ENCODE data around the gene DYNC1I1.
"Not testable (repeated sequence)": the region's sequence is repeated elsewhere in the genome, so short reads cannot be mapped to it uniquely, and the experiment has no call there.

DYNC1I1 gene

DNA sequence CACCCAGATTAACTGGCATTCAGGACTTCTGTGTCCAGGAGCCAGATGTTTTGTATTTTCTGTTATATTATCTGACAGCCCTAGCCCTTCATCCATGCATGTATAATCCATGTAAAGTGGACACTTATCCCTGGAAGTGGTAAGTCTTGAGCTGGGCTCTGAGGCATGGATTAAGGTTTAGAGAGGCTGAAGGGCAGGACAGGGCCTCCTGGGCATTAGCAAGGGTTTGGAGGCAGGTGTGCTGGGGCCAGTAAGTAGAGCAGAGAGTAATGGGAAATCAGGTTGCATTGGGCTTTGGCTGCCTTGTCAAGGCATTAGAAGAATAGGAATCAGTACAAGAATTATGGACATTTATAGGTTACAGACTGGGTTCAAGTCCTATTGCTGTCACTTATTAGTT, 138.0 kb downstream of the DYNC1I1 start:
- DNase-seq (ENCODE audit: low read depth) = no peak

DNA sequence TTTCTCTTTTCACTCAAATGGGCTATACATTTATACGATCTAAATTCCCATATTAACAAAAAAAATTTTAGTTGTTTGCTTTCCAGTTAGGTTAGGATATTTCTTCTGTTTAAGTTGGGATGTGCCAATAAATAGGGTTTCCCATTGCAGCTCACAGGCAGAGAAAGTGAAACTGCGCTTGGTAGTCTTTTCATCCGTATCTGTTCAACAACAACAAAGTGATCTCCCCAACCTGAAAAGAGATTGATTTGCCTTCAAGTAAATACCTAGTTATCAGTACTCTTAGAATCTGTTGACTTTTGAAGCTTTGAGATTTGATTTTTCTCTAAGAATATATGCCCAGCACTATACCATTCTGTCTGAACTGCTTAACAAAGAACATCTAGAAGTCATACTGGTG, 143.4 kb downstream of the DYNC1I1 start:
- no peak for DNase-seq (ENCODE audit: low read depth)

DNA sequence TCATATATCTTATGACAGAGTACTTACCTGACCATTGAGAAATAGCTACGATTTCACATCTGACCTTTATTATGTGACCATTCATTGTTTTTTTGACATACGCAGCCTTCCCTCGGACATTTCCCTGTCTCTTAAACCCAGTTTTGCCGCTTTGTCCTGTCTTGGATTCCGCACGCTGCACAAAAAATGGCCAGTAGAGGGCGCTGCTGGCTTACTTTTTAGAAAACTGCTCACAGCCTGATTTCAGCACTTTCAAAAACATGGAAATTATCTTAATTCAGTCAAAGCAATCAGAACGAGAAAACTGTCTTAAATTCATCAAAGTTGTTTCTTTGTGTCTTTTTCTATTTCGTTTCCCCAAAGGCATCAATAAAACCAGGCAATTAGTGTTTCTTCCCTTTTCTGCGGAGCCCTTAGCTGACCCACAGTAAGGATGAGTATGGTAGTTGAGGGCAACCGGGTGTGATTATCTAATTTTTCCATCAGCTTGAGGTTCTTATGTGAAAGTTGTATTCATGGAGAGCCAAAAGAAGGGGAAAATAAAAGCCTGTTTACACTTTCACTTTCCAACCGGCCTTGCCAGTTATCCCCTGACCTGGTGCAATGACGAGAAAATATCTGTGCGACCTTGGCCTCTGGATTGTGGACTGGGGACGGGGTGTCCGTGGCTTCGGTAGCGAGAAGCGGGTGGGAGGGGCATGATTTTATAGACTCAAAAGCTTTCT, 144.4 kb downstream of the DYNC1I1 start:
- DNase-seq (ENCODE audit: low read depth) = peak; percentile 52

DNA sequence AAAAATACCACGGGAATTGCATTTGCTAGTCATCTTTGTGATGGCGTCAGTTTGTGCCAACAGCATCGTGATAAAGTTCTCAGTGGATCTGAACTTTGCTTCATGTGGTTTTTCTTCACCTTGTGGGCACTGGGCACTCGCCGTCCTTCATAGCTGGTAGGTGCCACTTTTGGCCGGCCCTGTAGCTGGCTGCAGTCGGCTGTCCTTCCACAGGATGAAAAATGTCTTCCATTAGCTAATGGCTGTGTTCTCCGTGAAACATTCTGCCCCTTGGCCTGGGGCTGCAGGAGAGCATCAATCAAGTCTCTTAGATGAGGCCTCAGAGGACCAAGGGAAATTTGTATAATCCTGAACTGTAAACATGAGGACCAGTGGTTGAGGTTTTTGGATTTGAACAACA, 145.3 kb downstream of the DYNC1I1 start:
- no peak for DNase-seq (ENCODE audit: low read depth)

DNA sequence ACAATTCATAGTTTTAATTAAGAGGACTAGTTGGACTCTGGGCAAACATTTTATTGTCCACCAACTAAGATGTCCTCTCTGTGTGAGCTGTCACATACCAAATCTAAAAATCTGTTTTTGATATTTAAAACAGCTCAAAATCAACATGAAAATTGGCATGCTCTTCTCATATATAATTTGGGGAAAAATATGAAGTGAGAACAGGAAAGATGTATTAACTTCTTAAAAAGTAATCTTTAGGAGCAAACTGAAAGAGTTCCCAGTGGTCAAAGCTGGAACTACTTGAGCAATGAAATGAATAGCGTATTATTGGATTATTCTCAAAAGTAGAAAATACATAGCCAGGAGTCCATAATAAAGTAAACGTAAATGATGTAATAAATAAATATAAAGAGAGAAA, 147.2 kb downstream of the DYNC1I1 start:
- DNase-seq (ENCODE audit: low read depth) = no peak

DNA sequence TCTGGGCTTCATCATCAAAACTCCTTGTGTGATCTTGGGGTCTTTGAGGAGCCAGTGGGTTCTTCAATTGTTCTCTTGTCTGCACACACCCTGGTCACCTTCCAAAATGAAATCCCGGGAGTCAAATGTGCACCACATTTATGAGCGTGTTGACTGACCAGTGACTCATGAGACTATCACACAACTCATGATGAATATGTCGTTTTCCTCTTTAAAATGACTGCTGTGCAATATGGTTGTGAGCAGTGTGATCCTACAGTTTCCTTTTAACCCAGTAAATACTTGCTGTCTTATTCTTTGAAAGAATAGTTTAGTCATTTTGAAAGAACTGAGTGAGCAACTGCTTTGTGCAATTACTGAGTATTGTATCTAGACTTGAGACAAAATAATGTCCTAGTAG, 149.2 kb downstream of the DYNC1I1 start:
- no peak for DNase-seq (ENCODE audit: low read depth)

DNA sequence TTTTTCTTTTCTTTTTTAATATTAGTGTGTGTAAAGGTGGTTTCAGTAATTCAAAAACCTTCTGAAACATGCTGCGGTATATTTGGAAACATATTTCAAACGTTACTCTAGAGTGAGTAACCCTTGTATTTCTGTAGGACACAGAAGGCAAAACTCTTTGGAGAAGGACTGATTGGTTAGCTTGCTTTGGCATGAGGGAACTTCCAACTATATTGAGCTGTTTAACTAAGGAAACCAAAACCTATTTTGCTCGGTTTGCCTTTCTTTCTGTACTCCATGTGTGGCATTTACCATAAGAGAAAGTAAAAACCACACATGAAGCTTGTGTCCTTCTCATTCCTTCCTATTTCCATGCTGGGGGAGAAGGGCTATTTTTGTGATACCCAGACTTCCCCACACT, 149.8 kb downstream of the DYNC1I1 start:
- no peak for DNase-seq (ENCODE audit: low read depth)

DNA sequence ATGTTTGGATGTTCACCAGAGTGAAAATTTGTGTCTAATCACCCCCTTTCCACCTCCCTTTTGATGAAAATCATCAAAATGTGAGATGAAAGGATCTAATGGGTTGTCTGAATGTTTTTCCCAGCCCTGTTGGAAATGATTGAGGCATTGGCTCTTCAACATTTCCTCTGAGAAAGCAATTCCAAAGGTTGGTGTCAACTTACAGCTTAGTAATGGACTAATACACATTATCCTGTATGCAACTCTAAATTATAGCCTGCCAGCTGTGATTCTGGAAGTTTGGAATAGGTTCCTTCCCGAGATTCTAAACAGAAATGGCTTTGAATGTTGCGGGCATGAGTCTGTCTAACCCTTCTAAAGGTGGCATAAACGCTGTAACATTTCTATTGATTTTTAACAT, 152.9 kb downstream of the DYNC1I1 start:
- DNase-seq (ENCODE audit: low read depth) = no peak

DNA sequence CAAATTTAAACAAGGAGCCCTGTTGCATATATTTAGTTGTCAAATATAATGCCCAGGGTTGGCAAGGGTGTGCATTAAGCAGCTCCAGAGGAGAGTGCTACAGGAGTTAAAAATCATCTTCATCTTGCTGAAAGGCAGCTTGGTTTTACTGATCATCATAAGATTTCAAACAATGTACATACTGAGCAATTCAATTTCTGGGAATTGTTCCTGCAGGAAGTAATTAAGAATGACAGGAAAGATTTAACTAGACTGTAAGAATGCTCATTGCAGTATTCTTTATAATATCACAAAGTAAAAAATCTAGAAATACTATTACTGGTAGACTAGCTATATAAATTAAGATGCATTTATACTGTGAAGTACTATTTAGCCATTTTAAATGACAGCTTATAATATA, 153.6 kb downstream of the DYNC1I1 start:
- no peak for DNase-seq (ENCODE audit: low read depth)

DNA sequence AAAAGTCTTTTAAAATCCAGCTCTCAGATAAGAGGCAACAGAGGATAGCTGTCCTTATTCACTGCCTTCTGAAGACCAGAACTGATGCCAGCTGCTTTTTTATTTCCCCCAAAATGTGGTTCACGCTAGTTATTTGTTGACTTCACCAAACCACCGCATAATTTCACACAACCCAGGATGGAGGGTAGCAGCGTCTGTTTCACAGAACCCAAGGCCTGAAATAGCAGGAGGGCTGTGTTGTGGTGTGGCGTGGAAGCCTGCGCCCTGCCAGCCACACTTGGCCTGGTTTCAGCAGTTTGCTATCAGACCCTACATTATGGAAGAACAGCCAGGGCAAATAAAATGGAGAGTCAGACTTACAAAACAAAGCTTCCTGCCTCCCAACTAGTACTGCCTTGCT, 155.4 kb downstream of the DYNC1I1 start:
- no peak for DNase-seq (ENCODE audit: low read depth)

DNA sequence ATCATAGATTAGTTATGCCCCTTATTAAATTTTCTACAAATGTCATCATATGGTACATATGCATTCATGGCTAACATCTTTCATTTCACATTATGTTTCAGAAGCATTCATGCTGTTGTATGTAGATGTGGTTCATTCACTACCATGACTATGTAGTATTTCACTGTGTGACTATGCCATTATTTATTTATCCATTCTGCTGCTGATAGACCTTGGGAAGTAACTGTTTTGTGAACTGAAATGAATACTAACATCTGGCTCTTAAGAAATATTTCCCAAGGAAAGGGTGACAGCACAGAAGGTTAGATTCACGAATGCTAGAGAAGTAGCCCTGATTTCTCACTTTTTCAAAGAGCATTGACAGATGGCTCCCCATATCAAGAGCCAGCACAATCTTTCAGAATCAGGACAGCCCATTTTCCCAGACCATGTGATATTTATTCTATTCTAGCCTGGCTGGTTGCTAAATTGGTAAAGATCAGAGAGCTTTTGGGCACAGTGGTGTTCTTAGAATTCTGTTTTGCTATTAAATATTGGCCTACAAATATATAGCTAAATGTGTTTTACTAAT, 157.4 kb downstream of the DYNC1I1 start:
- DNase-seq (ENCODE audit: low read depth) = no peak

DNA sequence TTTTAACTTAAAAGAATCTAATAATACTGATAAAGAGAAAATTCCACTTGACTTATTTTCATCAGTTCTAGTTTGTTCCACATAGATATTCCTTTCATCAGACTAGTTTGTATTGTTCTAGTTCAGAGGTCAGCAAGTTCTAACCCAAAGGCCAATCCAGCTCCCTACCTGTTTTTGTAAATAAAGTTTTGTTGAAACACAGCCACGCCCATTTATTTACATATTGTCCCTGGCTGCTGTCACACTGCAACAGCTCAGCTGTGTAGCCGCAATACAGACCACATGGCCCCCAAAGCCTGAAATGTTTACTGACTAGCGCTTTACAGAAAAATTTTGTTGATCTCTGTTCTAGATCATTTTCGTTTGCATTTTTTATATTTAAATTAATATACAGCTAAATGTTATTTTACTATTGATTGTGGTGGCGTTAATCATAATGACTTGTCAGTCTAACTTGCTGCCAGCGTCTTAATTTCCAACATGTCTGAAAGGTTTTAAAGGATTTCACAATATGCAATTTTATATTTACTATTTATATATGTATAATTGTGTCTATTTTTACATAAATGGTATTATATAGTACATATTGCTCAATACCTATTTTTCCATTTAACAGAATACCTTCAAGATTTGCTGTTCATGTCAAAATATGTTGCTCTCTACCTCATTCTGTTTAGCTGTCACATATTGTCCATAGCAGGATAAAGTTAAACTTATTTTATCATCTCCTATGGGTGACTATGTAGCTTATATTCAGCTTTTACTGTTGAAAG, 159.3 kb downstream of the DYNC1I1 start:
- no peak for DNase-seq (ENCODE audit: low read depth)

DNA sequence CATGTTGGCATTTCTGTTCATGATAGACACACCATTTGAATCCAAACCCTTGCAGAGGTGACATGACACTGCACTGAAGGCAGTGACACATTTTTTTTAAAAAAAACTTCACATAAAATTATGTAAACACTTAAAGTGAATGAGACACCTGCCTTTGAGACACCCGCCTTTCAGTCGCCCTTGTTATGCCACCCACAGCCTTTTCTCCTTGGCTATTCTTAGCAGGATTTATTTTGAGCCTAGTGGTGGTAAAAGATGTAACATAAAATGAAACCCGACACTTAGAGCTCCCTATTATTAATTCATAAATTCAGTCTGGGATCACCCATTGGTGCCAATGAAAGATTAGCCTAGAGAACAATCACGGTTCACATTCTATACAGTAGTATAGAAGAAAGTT, 161.3 kb downstream of the DYNC1I1 start:
- no peak for DNase-seq (ENCODE audit: low read depth)

DNA sequence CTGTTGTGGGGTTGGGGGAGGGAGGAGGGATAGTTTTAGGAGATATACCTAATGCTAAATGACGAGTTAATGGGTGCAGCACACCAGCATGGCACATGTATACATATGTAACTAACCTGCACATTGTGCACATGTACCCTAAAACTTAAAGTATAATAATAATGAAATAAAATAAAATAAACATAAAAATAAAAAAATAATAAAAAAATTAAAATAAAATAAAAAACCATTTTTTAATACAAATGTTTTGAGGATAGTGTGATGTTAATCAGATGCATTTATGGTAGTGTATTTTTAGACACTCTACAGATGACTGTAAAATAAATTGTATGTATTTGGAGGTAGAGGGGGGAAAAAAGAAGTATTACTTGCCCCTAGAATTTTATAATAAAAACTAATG, 172.5 kb downstream of the DYNC1I1 start:
- DNase-seq (ENCODE audit: low read depth) = not testable (repeated sequence)

DNA sequence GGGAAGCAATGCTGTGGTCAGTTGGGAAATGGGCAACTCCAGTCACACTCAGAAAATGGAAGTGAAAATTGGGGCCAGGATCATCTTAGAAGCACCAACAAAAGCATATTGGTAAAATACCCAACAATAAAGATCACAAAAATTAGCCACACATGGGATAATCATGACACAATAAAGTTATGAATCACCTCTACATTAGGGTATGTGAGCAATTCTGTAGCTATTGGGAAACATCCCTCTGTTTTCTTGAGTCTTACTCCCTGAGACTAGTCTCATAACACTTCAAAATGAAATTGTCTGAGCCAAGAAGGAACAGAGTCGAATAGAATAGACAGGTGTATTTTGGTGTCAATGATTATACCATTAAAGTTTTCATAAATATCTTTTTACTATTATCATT, 178.3 kb downstream of the DYNC1I1 start:
- DNase-seq (ENCODE audit: low read depth) = no peak

DNA sequence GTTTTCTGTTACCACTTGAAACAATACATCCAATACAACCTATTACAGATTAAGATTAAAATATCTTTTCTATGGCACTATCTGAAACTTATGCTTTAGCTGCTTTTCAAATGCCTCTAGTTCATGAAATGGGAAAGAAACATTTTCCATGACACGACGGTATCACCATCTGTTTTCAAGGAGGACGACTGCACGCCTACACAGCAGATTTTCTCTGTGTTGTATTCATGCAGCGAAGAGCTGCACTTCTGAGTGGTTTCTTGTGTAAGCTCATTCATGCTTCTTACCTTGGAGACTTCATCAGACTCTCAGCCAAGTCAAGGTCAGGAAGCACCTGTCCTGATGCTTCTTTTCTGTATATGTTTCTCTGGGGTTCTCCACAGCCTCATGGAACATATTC, 179.2 kb downstream of the DYNC1I1 start:
- DNase-seq (ENCODE audit: low read depth) = no peak

DNA sequence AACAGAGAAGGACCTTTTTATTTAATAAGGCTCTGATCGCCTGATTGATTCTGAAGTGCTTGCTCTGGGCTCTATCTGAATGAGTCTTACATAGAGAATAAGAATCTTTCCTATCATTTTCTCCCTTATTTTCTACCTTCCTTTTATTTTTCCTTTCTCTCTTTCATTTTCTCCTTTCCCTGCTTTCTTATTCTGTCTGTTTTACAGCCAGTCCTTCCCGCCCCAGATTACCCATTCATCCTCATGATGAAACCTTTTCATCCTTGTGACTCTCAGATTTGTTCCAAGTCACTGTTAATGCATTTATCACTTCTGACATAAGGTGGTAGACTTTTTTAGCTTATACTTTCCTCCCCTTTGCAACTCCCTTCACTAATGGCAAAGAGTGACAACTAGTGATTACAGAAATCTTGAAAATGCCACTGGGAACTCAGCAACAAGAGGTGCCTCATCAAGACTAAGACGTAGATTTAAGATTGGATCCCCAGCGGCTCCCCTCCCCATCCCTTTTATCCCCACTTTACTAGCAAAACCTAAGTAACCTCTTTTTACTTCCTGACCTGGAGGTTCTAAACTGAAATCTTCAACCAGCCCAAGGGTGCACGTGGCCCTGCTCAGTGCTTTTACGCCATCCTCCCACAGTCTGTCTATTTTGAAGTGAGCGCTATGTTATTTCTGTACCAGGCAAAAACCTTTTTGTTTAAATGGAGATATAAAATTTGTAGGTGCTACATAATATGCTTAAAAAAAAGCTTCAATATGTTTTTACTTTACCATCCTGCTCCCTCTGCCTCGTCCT, 179.8 kb downstream of the DYNC1I1 start:
- no peak for DNase-seq (ENCODE audit: low read depth)

DNA sequence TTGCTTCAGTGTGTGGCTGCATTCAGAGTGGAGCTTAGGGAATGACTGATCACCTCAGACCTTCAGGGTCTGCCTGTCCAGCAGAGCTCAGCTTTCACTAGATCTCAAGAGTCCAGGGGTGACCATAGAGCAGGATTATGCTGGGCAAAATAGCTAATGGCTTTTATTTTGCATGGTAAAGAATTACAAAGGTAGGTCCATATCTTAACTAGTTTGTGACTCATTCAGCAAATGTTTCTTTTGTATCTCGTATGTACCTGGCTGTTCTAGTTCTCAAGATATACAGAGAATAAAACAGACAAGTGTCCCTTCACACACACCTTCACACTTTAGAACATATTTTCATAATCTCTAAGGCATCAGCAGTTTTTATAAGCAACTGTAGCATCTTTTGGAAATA, 180.5 kb downstream of the DYNC1I1 start:
- DNase-seq (ENCODE audit: low read depth) = no peak

DNA sequence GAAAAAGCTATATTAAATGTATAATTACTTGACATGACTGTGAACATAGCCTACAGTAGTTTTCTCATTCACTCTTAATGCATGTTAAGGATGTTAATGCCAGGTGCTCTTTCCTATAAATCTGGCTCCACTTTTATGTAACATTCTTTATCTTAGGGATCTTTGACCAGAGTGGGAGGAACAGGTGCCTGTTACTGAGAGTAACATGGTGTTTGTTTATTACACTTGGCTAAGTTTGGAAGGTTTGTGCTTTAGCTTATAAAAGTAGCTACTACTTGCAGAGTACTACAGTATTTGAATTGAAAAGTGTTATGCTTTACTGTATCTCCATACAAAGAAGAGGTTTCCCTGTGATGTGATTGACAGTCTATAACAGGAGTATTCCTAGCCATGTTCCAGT, 183.4 kb downstream of the DYNC1I1 start:
- no peak for DNase-seq (ENCODE audit: low read depth)

DNA sequence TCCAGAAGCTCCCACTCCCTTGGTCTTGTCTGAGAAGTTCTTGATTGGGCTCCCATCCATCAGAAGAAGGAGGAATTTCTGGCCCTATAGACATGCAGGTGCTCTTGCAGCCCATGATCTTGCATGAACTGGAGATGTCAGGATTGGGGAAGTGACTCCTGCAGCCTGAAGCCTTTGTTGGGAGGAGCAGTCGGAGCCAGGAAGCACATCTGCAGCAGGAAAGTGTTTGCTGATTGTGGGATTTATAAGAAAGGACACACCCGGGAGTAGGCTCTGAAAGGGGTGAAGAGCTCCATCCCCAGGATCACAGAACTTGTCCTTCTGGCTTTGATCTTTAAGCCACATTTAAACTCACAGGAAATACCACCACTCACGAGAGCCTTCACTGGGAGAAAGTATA, 185.2 kb downstream of the DYNC1I1 start:
- no peak for DNase-seq (ENCODE audit: low read depth)

DNA sequence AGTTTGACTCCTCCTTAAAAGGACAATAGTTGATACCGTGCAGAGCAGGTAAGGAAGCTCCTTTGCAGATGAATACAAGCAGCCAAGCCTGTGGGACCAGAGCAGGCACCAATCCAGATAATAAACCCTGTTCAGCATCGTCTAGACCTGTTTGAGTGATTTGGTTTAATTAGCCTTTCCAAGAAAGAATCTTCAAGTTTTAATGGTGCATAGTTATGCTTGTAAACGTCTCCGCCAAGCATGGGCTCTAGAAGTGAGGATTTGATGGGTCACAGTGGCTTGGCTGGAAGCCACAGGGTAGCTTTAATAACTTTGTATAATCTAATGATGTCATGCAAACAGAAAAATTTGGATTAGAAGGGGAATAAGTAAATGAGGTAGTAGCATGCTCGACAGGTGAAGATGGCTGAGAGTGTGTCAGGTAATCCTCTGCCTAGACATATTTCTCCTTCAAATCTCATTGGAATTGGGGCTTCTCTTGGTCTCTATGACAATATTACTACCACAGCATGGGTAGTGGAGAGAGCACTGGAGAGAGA, 188.4 kb downstream of the DYNC1I1 start:
- DNase-seq (ENCODE audit: low read depth) = no peak

DNA sequence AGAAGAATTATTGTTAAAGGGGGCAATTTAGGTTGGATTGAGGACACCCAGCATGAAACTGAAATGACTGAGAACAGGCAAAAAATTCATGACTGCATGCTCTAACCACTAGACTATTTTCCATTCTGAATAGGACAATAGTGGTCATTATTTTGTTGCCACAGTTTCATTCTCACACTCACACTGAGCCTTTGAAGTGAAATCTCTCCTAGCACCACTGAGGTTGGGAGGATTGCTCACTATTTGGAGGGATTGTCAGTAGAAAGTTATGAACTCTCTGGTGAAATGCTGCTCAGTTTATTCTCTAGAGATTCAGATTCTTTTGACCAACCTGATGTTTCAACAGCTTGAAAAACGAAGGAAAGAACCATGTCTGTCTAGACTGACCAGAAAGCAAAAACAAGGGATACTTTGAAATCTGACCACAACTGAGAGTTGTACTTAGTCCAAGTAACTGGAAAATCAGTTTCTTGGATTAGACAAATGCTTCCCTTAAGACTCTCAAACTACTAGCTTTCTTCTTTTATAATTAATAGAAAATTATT, 191.2 kb downstream of the DYNC1I1 start:
- no peak for DNase-seq (ENCODE audit: low read depth)
